ENCODE results near the gene CARD8.

Gene CARD8

GRCh38 chr19:48176226-48176625 lies 79.5 kb downstream of the CARD8 start:
- Histone ChIP-seq H3K79me2 (ENCODE audit: insufficient read depth, low read length) (no peaks in the 10 kb centered on the region), H3F3A (ENCODE audit: insufficient read depth) (peaks cover 3% of the 10 kb centered on the region; the same call in 1 of the 2 replicates), H3K4me3 (ENCODE audit: insufficient read depth, low read length, poor library complexity, severe bottlenecking) (no peak overlapping the region), H3K36me3 (ENCODE audit: low read length) (peaks cover 3% of the 10 kb centered on the region; the same call in 1 of the 2 replicates), H3K9me2 (replicated peaks; ENCODE audit: insufficient read depth, low read length) (no peaks in the 10 kb centered on the region), H3K9me3 (ENCODE audit: insufficient read depth, low read length) (peaks cover 3% of the 10 kb centered on the region; the same call in 1 of the 2 replicates), H3K4me2 (ENCODE audit: low read depth, low read length, poor library complexity, severe bottlenecking) (no peak overlapping the region), H4K20me1 (ENCODE audit: low read depth, low read length) (no peaks in the 10 kb centered on the region), H3K27ac (ENCODE audit: low read depth, low read length) (no peak overlapping the region), H2AFZ (ENCODE audit: low read depth, low read length, severe bottlenecking) (no peak overlapping the region), H3K9ac (ENCODE audit: low read length) (no peak overlapping the region), H3K27me3 (ENCODE audit: low read length) (no peaks in the 10 kb centered on the region)
- TF ChIP-seq EZH2phosphoT487 (conservative IDR thresholded peaks at IDR 0.05; ENCODE audit: low read length) (no peak), CTCF (IDR thresholded peaks at IDR 0.05; ENCODE audit: insufficient read depth, low read length, poor library complexity, severe bottlenecking) (no peak)

- Histone ChIP-seq H2AFZ (ENCODE audit: low read depth, low read length, severe bottlenecking) (no peak overlapping the region), H4K20me1 (ENCODE audit: low read depth, low read length) (no peaks in the 10 kb centered on the region)
Observed at GRCh38 chr19:48175578-48175977, 80.1 kb downstream of the CARD8 start.

GRCh38 chr19:48174445-48175030 lies 81.2 kb downstream of the CARD8 start:
- Histone ChIP-seq H3K36me3 (ENCODE audit: low read length) (no peaks in the 10 kb centered on the region), H3K9me3 (ENCODE audit: insufficient read depth, low read length) (no peaks in the 10 kb centered on the region), H3K79me2 (ENCODE audit: insufficient read depth, low read length) (peaks cover under 1% of the 10 kb centered on the region), H3K4me2 (ENCODE audit: low read depth, low read length, poor library complexity, severe bottlenecking) (no peak overlapping the region), H3F3A (ENCODE audit: insufficient read depth) (peaks cover 3% of the 10 kb centered on the region; the same call in 1 of the 2 replicates), H3K9me2 (replicated peaks; ENCODE audit: insufficient read depth, low read length) (no peaks in the 10 kb centered on the region), H3K27ac (ENCODE audit: low read depth, low read length) (no peak overlapping the region), H3K9ac (ENCODE audit: low read length) (no peak overlapping the region), H4K20me1 (ENCODE audit: low read depth, low read length) (no peaks in the 10 kb centered on the region), H3K4me3 (ENCODE audit: insufficient read depth, low read length, poor library complexity, severe bottlenecking) (no peak overlapping the region), H2AFZ (ENCODE audit: low read depth, low read length, severe bottlenecking) (no peak overlapping the region), H3K27me3 (ENCODE audit: low read length) (no peaks in the 10 kb centered on the region)
- TF ChIP-seq CTCF (IDR thresholded peaks at IDR 0.05; ENCODE audit: insufficient read depth, low read length, poor library complexity, severe bottlenecking) (no peak), EZH2phosphoT487 (conservative IDR thresholded peaks at IDR 0.05; ENCODE audit: low read length) (no peak)

More at GRCh38 chr19:48175578-48175977, 80.1 kb downstream of the CARD8 start:
- Histone ChIP-seq H3K36me3 (ENCODE audit: low read length) (no peaks in the 10 kb centered on the region), H3K27ac (ENCODE audit: low read depth, low read length) (no peak overlapping the region), H3K27me3 (ENCODE audit: low read length) (no peaks in the 10 kb centered on the region), H3K79me2 (ENCODE audit: insufficient read depth, low read length) (no peaks in the 10 kb centered on the region), H3F3A (ENCODE audit: insufficient read depth) (peaks cover 3% of the 10 kb centered on the region; the same call in 1 of the 2 replicates), H3K4me3 (ENCODE audit: insufficient read depth, low read length, poor library complexity, severe bottlenecking) (no peak overlapping the region), H3K4me2 (ENCODE audit: low read depth, low read length, poor library complexity, severe bottlenecking) (no peak overlapping the region), H3K9ac (ENCODE audit: low read length) (no peak overlapping the region), H3K9me3 (ENCODE audit: insufficient read depth, low read length) (no peaks in the 10 kb centered on the region), H3K9me2 (replicated peaks; ENCODE audit: insufficient read depth, low read length) (no peaks in the 10 kb centered on the region)
- TF ChIP-seq EZH2phosphoT487 (conservative IDR thresholded peaks at IDR 0.05; ENCODE audit: low read length): no peak
- TF ChIP-seq CTCF (IDR thresholded peaks at IDR 0.05; ENCODE audit: insufficient read depth, low read length, poor library complexity, severe bottlenecking): no peak

All from SU-DHL-6 (cell line).